HepG2 (cell line): ENCODE data around the gene KDM4B. TPM values are rescaled to one million over a fixed set of nuclear protein-coding genes. Genes with fewer than 3 reads are reported as not detected.

Experiments used
- ATAC-seq: fragments of 200-7000 bp; cut with Tn5 transposase; 3 replicates; pipeline ENCODE4 v1.9.1; 2020; ENCODE audit warnings: mild to moderate bottlenecking, moderate library complexity
- BruUV-seq: library from RNA; stranded (reverse); fragments of 400-500 nt; replicated peaks from 2 replicates; lab custom pipeline; 2021; lab: Mats Ljungman, UMichigan
- CTCF ChIA-PET: fragments of 300-600 bp; formaldehyde crosslinking; extraction: SDS; loops from one replicate; lab custom pipeline; 2021; ENCODE audit warnings: low total read pairs, inconsistent platforms, low intra/inter-chr PET ratio; lab: Yijun Ruan, JAX
- POLR2A ChIA-PET: fragments of 350-600 bp; sonication (Branson Sonifier 250); formaldehyde crosslinking; loops from one replicate; lab custom pipeline; 2020; ENCODE audit warnings: antibody characterized with exemption, inconsistent platforms; lab: Yijun Ruan, JAX
- DNase-seq: peaks from one replicate; pipeline ENCODE4 v3.0.0-alpha.2; 2015; ENCODE audit warnings: low spot score
- FAIRE-seq: peaks from 3 replicates; lab custom pipeline; 2011; peaks lifted over from hg19 to GRCh38; lab: Jason Lieb, UNC
- H2AFZ ChIP-seq: one replicate; pipeline ENCODE4 v1.6.1; 2011; ENCODE audit warnings: low read length, inconsistent platforms
- H3K27ac ChIP-seq: fragments of 300-600 bp; 3 replicates; pipeline ENCODE4 v1.8.0; 2011; ENCODE audit warnings: mixed run types, mild to moderate bottlenecking, mixed read lengths, low read length, inconsistent platforms; ENCODE audit not compliant: insufficient read depth; ENCODE audit errors: extremely low read length
- H3K27me3 ChIP-seq, 2 experiments: fragments of 200-600 bp in 1 of 2; 2 replicates in 1 of 2; 3 replicates in 1 of 2; pipeline versions ENCODE4 v1.6.0 to v1.8.0; 2011; ENCODE audit warnings: low read length in 2 of 2, mild to moderate bottlenecking in 2 of 2, moderate library complexity in 2 of 2, inconsistent platforms in 1 of 2; ENCODE audit not compliant: insufficient read depth in 2 of 2, control insufficient read depth in 1 of 2
- H3K36me3 ChIP-seq, 2 experiments: fragments of 200-600 bp in 1 of 2; replicated peaks in 1 of 2; 2 replicates in 1 of 2; 3 replicates in 1 of 2; pipeline versions ENCODE4 v1.5.1 to v1.8.0; 2011; ENCODE audit warnings: low read length in 2 of 2, inconsistent platforms in 1 of 2; ENCODE audit not compliant: insufficient read depth in 2 of 2, control insufficient read depth in 1 of 2
- H3K4me1 ChIP-seq: 2 replicates; pipeline ENCODE4 v1.5.1; 2012; ENCODE audit warnings: low read length, inconsistent platforms; ENCODE audit not compliant: insufficient read depth
- H3K4me2 ChIP-seq: 2 replicates; pipeline ENCODE4 v1.6.0; 2011; ENCODE audit warnings: low read depth, low read length, inconsistent platforms
- H3K4me3 ChIP-seq, 3 experiments: fragments of 200-600 bp in 1 of 3; sonication (generic), shearing (Covaris generic) in 1 of 3; replicated peaks in 1 of 3; 2 replicates each; pipeline ENCODE4 v1.5.1; 2011 to 2016; ENCODE audit warnings: low read length in 3 of 3, inconsistent platforms in 2 of 3, low read depth in 2 of 3, mild to moderate bottlenecking in 2 of 3, control low read depth in 1 of 3, mixed read lengths in 1 of 3; ENCODE audit not compliant: insufficient read depth in 1 of 3
- H3K79me2 ChIP-seq: one replicate; pipeline ENCODE4 v1.6.1; 2011; ENCODE audit warnings: low read length, inconsistent platforms; ENCODE audit not compliant: insufficient read depth
- H3K9ac ChIP-seq: 2 replicates; pipeline ENCODE4 v1.6.0; 2011; ENCODE audit warnings: mild to moderate bottlenecking, low read depth, low read length, inconsistent platforms; ENCODE audit not compliant: insufficient read depth
- H3K9me3 ChIP-seq: 2 replicates; pipeline ENCODE4 v1.5.1; 2012; ENCODE audit warnings: mild to moderate bottlenecking, low read length
- H4K20me1 ChIP-seq: 2 replicates; pipeline ENCODE4 v1.6.0; 2011; ENCODE audit warnings: inconsistent platforms, mild to moderate bottlenecking, low read length, moderate library complexity; ENCODE audit not compliant: insufficient read depth
- CENPT ChIP-seq: sonication (generic); formaldehyde crosslinking; IDR thresholded peaks from 2 replicates; pipeline ENCODE4 v1.8.0; 2022; ENCODE audit warnings: low read depth, mild to moderate bottlenecking, moderate library complexity, missing genetic modification reagents
- HNF4A ChIP-seq: sonication (generic); formaldehyde crosslinking; IDR thresholded peaks from 2 replicates; pipeline ENCODE4 v1.4.0; 2020; ENCODE audit warnings: missing genetic modification reagents
- KMT2A ChIP-seq: sonication (generic); formaldehyde crosslinking; IDR thresholded peaks from 2 replicates; pipeline ENCODE4 v1.4.0; 2020; ENCODE audit warnings: missing genetic modification reagents
- RBM39 ChIP-seq: fragments of 200-400 bp; formaldehyde crosslinking; IDR thresholded peaks from one replicate; pipeline ENCODE4 v1.6.1; 2018; ENCODE audit warnings: antibody characterized with exemption, mild to moderate bottlenecking, low read depth, low read length; ENCODE audit not compliant: poor library complexity, severe bottlenecking
- WGBS: methylation state at CpG from one replicate; pipeline ENCODE4 v1.1.6; 2017; ENCODE audit warnings: low lambda C conversion rate; 5-methylcytosine and 5-hydroxymethylcytosine counted together
- in situ Hi-C: cut with HindIII; loops from 2 replicates; pipeline ENCODE4 v1.10.0; 2017; ENCODE audit warnings: low pct_unique_long_range_greater_than_20kb; ENCODE audit not compliant: extremely low pct_ligation_motif_present
- intact Hi-C: fragments of 100-400 bp; cut with micrococcal nuclease; formaldehyde crosslinking; loops from one replicate; pipeline ENCODE4 v1.10.0; 2022; ENCODE audit not compliant: unreplicated experiment
- polyA plus RNA-seq, 8 experiments: library from polyadenylated mRNA; depleted of rRNA in 3 of 8; stranded (reverse) in 7 of 8; unstranded in 1 of 8; fragments of >200 nt; fragmentation: Illumina TruSeq in 4 of 8; extraction: Trizol in 4 of 8; gene quantifications; 2 replicates each; pipeline versions ENCODE4 v1.2.1 to v1.2.3, GENCODE V29; 2011 to 2016; ENCODE audit warnings: low read depth in 4 of 8, missing spikeins in 1 of 8, mixed read lengths in 1 of 8; ENCODE audit not compliant: insufficient read depth in 1 of 8
- total RNA-seq, 5 experiments: library from RNA; depleted of rRNA; stranded (reverse); fragments of >200 nt; fragmentation: Illumina TruSeq; extraction: Trizol; gene quantifications; 2 replicates each; pipeline ENCODE4 v1.2.3, GENCODE V29; 2016; ENCODE audit warnings: low read depth in 1 of 5
- TF ChIP-seq, protein P1 (sequence below): sonication (generic); formaldehyde crosslinking; IDR thresholded peaks from 2 replicates; pipeline ENCODE4 v1.9.0; 2022; ENCODE audit warnings: low read depth, missing genetic modification reagents
- TF ChIP-seq, protein P2 (sequence below): conservative IDR thresholded peaks from 2 replicates; pipeline ENCODE4 v1.6.1; 2018; ENCODE audit warnings: missing genetic modification reagents
- TF ChIP-seq, protein P3 (sequence below): IDR thresholded peaks from 2 replicates; pipeline ENCODE4 v1.6.1; 2016; ENCODE audit warnings: missing compliant biosample characterization, missing genetic modification reagents, borderline replicate concordance
- TF ChIP-seq, protein P4 (sequence below): sonication (generic); formaldehyde crosslinking; conservative IDR thresholded peaks from 2 replicates; pipeline ENCODE4 v1.8.0; 2022; ENCODE audit warnings: low read depth, missing genetic modification reagents
- TF ChIP-seq, protein P5 (sequence below): sonication (generic); formaldehyde crosslinking; IDR thresholded peaks from 2 replicates; pipeline ENCODE4 v1.4.0; 2020; ENCODE audit warnings: missing genetic modification reagents, borderline replicate concordance

The KDM4B gene
- total and polyA plus RNA-seq, 2 of the 13 experiments (the other 11 are each of a cell fraction or from before 2014, with no cell fraction given): 4.9 to 14.6 TPM

DNA sequence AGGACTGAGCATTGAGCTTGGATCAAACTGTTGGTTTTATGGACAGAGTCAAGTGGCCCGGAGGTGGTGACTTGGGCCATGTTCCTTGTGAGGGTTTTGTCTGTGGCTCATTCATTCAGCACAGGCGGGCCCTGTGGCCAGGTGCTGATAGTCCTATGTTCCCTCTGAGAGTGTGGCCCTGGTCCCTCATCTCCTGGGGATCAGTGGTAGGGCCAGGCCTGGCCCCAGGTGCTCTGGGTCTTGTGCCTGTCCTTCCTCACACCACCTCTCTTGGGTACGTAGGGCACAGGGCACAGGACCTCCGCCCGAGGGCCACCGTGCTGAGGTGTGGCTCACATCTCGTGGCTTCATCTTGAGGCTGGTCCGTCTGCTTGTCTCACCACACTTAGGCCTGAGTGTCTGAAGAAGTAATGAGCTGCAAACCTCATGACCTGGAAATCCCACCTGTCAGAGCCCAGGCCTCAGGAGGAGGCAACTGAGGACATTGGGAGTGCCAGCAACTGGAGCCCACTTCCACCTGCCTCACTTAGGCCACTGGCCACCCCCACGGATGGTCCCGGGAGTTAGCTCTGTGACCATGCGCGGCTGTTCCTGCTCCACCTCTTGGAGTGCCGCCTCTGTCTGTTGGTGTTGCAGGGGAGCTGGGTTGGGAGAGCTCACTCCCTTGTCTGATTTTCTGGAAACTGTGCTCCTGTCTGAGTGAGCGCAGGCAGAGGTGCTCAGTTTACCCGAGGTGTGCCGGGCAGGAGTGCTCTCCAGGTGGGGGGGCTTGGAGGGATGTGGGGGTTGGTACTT, 53.4 kb downstream of the KDM4B start:
- Histone ChIP-seq H3K9me3 (no peaks in the 10 kb centered on the region), H3K4me1 (no peaks in the 10 kb centered on the region), H3K27me3 (no peaks in the 10 kb centered on the region), H2AFZ (no peak overlapping the region), H4K20me1 (peaks cover 31% of the 10 kb centered on the region; the same call in 1 of the 2 replicates), H3K4me3 (no peak overlapping the region), H3K27ac (no peak overlapping the region), H3K79me2 (peaks cover 6% of the 10 kb centered on the region), H3K36me3 (peaks cover 13 to 14% of the 10 kb centered on the region in 2 experiments), H3K4me2 (no peak overlapping the region), H3K9ac (no peak overlapping the region)
- FAIRE-seq (no peak), DNase-seq (no peak), ATAC-seq (no peak)
- ChIA-PET CTCF (no interaction called here), POLR2A (no interaction called here)
- intact Hi-C loops (no loop called here), in situ Hi-C loops (no loop called here)
- WGBS: 98% methylated on average over 16 of the region's 16 CpGs
- BruUV-seq: no TSS peak
- TF ChIP-seq CENPT (CRISPR knock-in tag): no peak
- TF ChIP-seq, protein P1, sequence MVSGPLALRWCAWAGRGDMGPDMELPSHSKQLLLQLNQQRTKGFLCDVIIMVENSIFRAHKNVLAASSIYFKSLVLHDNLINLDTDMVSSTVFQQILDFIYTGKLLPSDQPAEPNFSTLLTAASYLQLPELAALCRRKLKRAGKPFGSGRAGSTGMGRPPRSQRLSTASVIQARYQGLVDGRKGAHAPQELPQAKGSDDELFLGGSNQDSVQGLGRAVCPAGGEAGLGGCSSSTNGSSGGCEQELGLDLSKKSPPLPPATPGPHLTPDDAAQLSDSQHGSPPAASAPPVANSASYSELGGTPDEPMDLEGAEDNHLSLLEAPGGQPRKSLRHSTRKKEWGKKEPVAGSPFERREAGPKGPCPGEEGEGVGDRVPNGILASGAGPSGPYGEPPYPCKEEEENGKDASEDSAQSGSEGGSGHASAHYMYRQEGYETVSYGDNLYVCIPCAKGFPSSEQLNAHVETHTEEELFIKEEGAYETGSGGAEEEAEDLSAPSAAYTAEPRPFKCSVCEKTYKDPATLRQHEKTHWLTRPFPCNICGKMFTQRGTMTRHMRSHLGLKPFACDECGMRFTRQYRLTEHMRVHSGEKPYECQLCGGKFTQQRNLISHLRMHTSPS (CRISPR knock-in tag): no peak
- TF ChIP-seq, protein P2, sequence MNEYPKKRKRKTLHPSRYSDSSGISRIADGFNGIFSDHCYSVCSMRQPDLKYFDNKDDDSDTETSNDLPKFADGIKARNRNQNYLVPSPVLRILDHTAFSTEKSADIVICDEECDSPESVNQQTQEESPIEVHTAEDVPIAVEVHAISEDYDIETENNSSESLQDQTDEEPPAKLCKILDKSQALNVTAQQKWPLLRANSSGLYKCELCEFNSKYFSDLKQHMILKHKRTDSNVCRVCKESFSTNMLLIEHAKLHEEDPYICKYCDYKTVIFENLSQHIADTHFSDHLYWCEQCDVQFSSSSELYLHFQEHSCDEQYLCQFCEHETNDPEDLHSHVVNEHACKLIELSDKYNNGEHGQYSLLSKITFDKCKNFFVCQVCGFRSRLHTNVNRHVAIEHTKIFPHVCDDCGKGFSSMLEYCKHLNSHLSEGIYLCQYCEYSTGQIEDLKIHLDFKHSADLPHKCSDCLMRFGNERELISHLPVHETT: no peak
- TF ChIP-seq RBM39: no peak
- TF ChIP-seq, protein P3, sequence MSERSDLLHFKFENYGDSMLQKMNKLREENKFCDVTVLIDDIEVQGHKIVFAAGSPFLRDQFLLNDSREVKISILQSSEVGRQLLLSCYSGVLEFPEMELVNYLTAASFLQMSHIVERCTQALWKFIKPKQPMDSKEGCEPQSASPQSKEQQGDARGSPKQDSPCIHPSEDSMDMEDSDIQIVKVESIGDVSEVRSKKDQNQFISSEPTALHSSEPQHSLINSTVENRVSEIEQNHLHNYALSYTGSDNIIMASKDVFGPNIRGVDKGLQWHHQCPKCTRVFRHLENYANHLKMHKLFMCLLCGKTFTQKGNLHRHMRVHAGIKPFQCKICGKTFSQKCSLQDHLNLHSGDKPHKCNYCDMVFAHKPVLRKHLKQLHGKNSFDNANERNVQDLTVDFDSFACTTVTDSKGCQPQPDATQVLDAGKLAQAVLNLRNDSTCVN (CRISPR knock-in tag): no peak
- TF ChIP-seq, protein P4, sequence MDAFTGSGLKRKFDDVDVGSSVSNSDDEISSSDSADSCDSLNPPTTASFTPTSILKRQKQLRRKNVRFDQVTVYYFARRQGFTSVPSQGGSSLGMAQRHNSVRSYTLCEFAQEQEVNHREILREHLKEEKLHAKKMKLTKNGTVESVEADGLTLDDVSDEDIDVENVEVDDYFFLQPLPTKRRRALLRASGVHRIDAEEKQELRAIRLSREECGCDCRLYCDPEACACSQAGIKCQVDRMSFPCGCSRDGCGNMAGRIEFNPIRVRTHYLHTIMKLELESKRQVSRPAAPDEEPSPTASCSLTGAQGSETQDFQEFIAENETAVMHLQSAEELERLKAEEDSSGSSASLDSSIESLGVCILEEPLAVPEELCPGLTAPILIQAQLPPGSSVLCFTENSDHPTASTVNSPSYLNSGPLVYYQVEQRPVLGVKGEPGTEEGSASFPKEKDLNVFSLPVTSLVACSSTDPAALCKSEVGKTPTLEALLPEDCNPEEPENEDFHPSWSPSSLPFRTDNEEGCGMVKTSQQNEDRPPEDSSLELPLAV (CRISPR knock-in tag): no peak
- no peak for TF ChIP-seq KMT2A (CRISPR knock-in tag)
- TF ChIP-seq, protein P5, sequence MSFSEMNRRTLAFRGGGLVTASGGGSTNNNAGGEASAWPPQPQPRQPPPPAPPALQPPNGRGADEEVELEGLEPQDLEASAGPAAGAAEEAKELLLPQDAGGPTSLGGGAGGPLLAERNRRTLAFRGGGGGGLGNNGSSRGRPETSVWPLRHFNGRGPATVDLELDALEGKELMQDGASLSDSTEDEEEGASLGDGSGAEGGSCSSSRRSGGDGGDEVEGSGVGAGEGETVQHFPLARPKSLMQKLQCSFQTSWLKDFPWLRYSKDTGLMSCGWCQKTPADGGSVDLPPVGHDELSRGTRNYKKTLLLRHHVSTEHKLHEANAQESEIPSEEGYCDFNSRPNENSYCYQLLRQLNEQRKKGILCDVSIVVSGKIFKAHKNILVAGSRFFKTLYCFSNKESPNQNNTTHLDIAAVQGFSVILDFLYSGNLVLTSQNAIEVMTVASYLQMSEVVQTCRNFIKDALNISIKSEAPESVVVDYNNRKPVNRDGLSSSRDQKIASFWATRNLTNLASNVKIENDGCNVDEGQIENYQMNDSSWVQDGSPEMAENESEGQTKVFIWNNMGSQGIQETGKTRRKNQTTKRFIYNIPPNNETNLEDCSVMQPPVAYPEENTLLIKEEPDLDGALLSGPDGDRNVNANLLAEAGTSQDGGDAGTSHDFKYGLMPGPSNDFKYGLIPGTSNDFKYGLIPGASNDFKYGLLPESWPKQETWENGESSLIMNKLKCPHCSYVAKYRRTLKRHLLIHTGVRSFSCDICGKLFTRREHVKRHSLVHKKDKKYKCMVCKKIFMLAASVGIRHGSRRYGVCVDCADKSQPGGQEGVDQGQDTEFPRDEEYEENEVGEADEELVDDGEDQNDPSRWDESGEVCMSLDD: no peak
- no peak for TF ChIP-seq HNF4A (CRISPR knock-in tag)
